Activated CD4-positive, alpha-beta T cell treated with anti-CD3 and anti-CD28 coated beads for 36 hours (primary cell): ENCODE data around the gene DAZL. TPM values are rescaled to one million over a fixed set of nuclear protein-coding genes. Genes with fewer than 3 reads are reported as not detected.
"Not testable (repeated sequence)": the region's sequence is repeated elsewhere in the genome, so short reads cannot be mapped to it uniquely, and the experiment has no call there.

Experiments used
- ATAC-seq: fragments of 200-7000 bp; cut with Tn5 transposase; one replicate; pipeline ENCODE4 v1.10.0; 2021; ENCODE audit warnings: mild to moderate bottlenecking, moderate library complexity
- CTCF ChIA-PET: fragments of 350-600 bp; sonication (Branson Sonifier 250); formaldehyde crosslinking; loops from one replicate; lab custom pipeline; 2021; ENCODE audit warnings: antibody characterized with exemption; lab: Charles Lee
- POLR2A ChIA-PET: fragments of 350-600 bp; sonication (Branson Sonifier 250); formaldehyde crosslinking; loops from one replicate; lab custom pipeline; 2021; ENCODE audit warnings: antibody characterized with exemption, inconsistent platforms; lab: Charles Lee
- DNase-seq: peaks from one replicate; pipeline ENCODE4 v3.0.0-alpha.2; 2020
- H3K27ac Mint-ChIP-seq: one replicate; pipeline ENCODE4 v1.8.0; 2021; ENCODE audit warnings: mixed read lengths
- H3K27me3 Mint-ChIP-seq: one replicate; pipeline ENCODE4 v1.8.0; 2021; ENCODE audit warnings: mixed read lengths
- H3K36me3 Mint-ChIP-seq: one replicate; pipeline ENCODE4 v1.8.0; 2021; ENCODE audit warnings: low read depth, mixed read lengths
- H3K4me1 Mint-ChIP-seq: one replicate; pipeline ENCODE4 v1.8.0; 2021; ENCODE audit warnings: mixed read lengths
- H3K4me3 Mint-ChIP-seq: one replicate; pipeline ENCODE4 v1.8.0; 2021; ENCODE audit warnings: mild to moderate bottlenecking, moderate library complexity, mixed read lengths
- H3K9me3 Mint-ChIP-seq: one replicate; pipeline ENCODE4 v1.8.0; 2021; ENCODE audit warnings: low read depth, mixed read lengths
- intact Hi-C, 2 experiments: fragments of 100-400 bp; cut with DNase I in 1 of 2; cut with micrococcal nuclease in 1 of 2; formaldehyde crosslinking; loops; one replicate each; pipeline versions ENCODE4 v1.14.2 to v1.15.1; 2022 to 2024; cut with DNase I, micrococcal nuclease
- total RNA-seq, 2 experiments: library from RNA; stranded (reverse); gene quantifications; one replicate each; pipeline ENCODE4 v1.2.3, GENCODE V29; 2021

Gene DAZL, protein sequence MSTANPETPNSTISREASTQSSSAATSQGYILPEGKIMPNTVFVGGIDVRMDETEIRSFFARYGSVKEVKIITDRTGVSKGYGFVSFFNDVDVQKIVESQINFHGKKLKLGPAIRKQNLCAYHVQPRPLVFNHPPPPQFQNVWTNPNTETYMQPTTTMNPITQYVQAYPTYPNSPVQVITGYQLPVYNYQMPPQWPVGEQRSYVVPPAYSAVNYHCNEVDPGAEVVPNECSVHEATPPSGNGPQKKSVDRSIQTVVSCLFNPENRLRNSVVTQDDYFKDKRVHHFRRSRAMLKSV
- total RNA-seq, result not detected

DNA sequence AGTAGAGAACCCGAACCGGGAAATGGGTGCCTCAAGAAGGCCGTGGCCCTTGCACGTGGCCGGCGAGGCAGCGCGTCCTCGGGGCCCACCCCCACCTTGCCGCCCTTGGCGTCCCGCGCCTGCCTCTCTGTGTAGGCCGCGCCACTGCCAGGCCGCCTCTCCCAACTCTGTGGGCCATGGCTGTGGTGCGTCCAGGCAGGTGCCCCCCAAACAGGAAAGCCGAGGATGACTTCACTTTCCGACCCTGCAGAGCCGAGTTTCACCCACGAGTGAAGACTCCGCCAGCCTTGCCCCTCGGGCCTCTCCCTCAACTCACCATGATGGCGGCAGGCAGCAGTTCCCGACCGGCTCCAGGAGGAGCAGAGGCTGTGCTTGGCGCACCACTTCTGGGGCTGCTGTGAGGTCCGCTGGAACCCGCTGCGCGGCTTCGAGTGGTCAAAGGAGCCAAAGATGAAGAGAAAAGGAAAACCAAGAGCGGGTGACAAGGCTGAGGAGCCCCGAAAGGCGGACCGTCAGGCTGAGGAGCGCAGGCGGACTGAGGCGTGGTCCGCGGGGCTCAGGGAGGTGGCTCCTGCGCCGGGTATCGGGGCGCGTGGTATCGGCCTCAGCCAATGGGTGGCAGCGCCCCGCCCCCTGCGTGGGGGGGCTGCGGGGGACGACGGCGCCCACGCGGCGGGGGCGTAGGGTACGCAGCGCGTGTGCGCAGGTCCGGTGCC lies at the start of gene DAZL:
DAZL (minus strand) TSS at position 537 of the 716 bp plus-strand sequence; CDS start at position 319, 218 bp downstream.
- no peak for ATAC-seq
- no peak within 1 kb of the TSS for H3K4me3 Mint-ChIP-seq
- ChIA-PET POLR2A (no interaction called here), CTCF (interaction anchor here (0.7 to 1.0 kb wide), 2 partner anchors 107 to 624 kb away, joined by 3 read pairs; no protein-coding TSS in a partner anchor)
- H3K9me3 Mint-ChIP-seq, result no peaks in the 10 kb centered on the region
- H3K27me3 Mint-ChIP-seq, result peaks cover 11% of the 10 kb centered on the region
- H3K36me3 Mint-ChIP-seq, result no peaks in the 10 kb centered on the region
- no peak for DNase-seq
- intact Hi-C loops, result loop anchor here in 1 of 2 experiments (5.0 kb wide), 2 partner anchors 427 to 1237 kb away; no protein-coding TSS in a partner anchor
- H3K27ac Mint-ChIP-seq, result no peak within 1 kb of the TSS
- H3K4me1 Mint-ChIP-seq, result peaks cover 6% of the 10 kb centered on the region

DNA sequence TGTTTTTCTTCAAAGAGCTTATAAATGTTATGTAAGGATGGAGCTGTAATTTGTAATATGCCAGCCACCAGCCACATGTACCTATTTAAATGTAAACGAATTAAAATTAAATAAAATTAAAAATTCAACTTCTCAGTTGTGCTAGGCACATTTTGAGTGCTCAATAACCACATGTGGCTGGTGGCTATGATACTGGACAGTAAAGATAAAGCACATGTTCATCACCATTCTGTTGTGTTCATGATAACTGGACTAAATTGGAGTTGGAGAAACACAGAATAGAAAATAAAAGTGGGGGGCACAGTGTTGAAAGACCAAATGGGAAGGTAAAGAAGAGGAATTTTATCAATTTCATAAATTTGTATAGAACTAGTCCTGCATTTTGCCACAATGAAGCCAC lies 49.8 kb upstream of the DAZL start:
- no peak overlapping the region for H3K27ac Mint-ChIP-seq
- H3K4me1 Mint-ChIP-seq, result no peaks in the 10 kb centered on the region
- DNase-seq (no peak), ATAC-seq (no peak)
- peaks cover 2% of the 10 kb centered on the region for H3K27me3 Mint-ChIP-seq
- intact Hi-C loops, result no loop called here
- no peak overlapping the region for H3K4me3 Mint-ChIP-seq
- ChIA-PET POLR2A (no interaction called here), CTCF (interaction anchor here (1.4 kb wide), 1 partner anchor 55 kb away, joined by 5 read pairs; no protein-coding TSS in a partner anchor)
- H3K36me3 Mint-ChIP-seq, result no peaks in the 10 kb centered on the region
- no peaks in the 10 kb centered on the region for H3K9me3 Mint-ChIP-seq

DNA sequence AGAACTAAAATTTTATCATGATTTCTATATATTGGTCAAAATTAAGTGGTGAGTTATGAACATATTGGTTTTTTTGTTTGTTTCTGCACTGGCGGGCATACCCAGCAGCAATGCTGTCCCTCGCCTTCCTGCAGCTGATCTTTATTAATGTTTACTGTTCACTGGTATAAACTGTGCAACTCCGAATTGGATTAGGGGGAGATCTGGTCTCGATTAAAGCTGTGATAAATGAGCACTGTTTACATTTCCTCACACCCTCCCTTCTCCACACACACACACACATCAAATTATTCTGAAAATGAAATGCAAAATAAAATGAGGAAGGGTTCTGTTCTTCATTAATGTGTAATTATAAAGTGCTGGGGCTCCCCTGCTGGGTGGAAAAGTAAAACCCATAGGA lies 48.5 kb upstream of the DAZL start:
- H3K4me3 Mint-ChIP-seq, result no peak overlapping the region
- H3K4me1 Mint-ChIP-seq, result no peaks in the 10 kb centered on the region
- ATAC-seq (no peak), DNase-seq (no peak)
- H3K27ac Mint-ChIP-seq, result no peak overlapping the region
- H3K9me3 Mint-ChIP-seq, result no peaks in the 10 kb centered on the region
- no peaks in the 10 kb centered on the region for H3K27me3 Mint-ChIP-seq
- ChIA-PET CTCF (interaction anchor here (1.4 kb wide), 1 partner anchor 54 kb away, joined by 5 read pairs; no protein-coding TSS in a partner anchor), POLR2A (no interaction called here)
- no peaks in the 10 kb centered on the region for H3K36me3 Mint-ChIP-seq
- intact Hi-C loops, result no loop called here

GRCh38 chr3:16647668-16648067 lies 42.4 kb upstream of the DAZL start:
- CTCF ChIA-PET, result interaction anchor here (0.6 kb wide), 1 partner anchor 48 kb away, joined by 3 read pairs; no protein-coding TSS in a partner anchor
- POLR2A ChIA-PET, result no interaction called here
- peaks cover 2% of the 10 kb centered on the region for H3K27me3 Mint-ChIP-seq
- H3K4me1 Mint-ChIP-seq, result no peaks in the 10 kb centered on the region
- H3K4me3 Mint-ChIP-seq, result no peak overlapping the region
- no peak overlapping the region for H3K27ac Mint-ChIP-seq
- no peak for ATAC-seq
- intact Hi-C loops, result no loop called here
- H3K9me3 Mint-ChIP-seq, result no peaks in the 10 kb centered on the region
- no peaks in the 10 kb centered on the region for H3K36me3 Mint-ChIP-seq
- DNase-seq, result no peak

DNA sequence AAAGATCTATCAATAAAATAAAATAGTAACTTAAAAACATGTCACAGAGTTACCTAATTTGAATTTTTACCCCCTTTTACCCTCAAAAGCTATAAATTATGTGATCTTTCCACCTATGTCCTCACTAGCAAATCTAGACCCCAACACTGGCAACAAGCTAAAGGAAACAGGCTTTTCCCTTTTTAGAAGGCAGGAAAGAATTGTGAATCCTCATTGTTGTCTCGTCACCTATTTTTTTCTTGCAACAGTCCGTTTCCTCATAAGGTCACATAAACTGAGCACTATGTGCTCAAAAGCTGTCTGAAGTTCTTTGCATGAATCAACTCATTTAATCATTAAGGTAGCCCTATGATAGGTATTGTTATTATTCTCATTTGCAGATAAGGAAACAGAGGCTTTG lies 34.6 kb upstream of the DAZL start:
- ChIA-PET POLR2A (no interaction called here), CTCF (interaction anchor here (0.6 kb wide), 1 partner anchor 93 kb away, joined by 3 read pairs; no protein-coding TSS in a partner anchor)

GRCh38 chr3:16633948-16634347 lies 28.7 kb upstream of the DAZL start:
- no peak for DNase-seq
- ATAC-seq, result no peak
- intact Hi-C loops, result no loop called here
- Mint-ChIP-seq H3K27me3 (peaks cover 5% of the 10 kb centered on the region), H3K36me3 (no peaks in the 10 kb centered on the region), H3K27ac (no peak overlapping the region), H3K4me3 (no peak overlapping the region), H3K4me1 (no peaks in the 10 kb centered on the region), H3K9me3 (no peaks in the 10 kb centered on the region)
- POLR2A ChIA-PET, result no interaction called here
- CTCF ChIA-PET, result no interaction called here

More for the DNA sequence above, 34.6 kb upstream of the DAZL start:
- ATAC-seq, result no peak
- no peaks in the 10 kb centered on the region for H3K9me3 Mint-ChIP-seq
- H3K27ac Mint-ChIP-seq, result no peak overlapping the region
- H3K27me3 Mint-ChIP-seq, result peaks cover 4% of the 10 kb centered on the region
- intact Hi-C loops, result no loop called here
- DNase-seq, result no peak
- H3K36me3 Mint-ChIP-seq, result no peaks in the 10 kb centered on the region
- no peaks in the 10 kb centered on the region for H3K4me1 Mint-ChIP-seq
- no peak overlapping the region for H3K4me3 Mint-ChIP-seq

DNA sequence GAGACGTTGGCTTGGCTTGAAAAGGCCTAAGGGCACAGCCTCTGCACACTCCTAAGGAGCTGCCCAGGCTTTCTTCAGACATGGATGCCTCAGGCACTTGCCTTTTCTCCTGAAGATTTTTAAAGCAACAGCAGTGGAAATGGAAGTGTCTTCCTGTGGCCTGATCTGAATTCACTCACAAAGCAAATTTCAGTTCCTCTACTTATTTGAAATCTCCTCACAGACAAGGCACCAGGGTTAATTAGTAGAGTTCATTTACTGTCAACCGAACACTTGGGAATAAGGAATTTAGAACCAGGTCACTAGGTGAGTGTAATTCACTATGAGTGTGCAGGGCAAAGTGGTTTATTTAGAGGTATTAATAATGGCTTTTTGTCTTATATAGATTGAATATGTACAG lies 27.2 kb upstream of the DAZL start:
- intact Hi-C loops, result no loop called here
- Mint-ChIP-seq H3K4me3 (no peak overlapping the region), H3K36me3 (no peaks in the 10 kb centered on the region), H3K4me1 (no peaks in the 10 kb centered on the region), H3K9me3 (no peaks in the 10 kb centered on the region), H3K27me3 (peaks cover 5% of the 10 kb centered on the region), H3K27ac (no peak overlapping the region)
- CTCF ChIA-PET, result interaction anchor here (0.6 to 0.8 kb wide), 4 partner anchors 12 to 989 kb away, joined by 3 read pairs; no protein-coding TSS in a partner anchor
- POLR2A ChIA-PET, result no interaction called here
- DNase-seq (no peak), ATAC-seq (no peak)

- no peak overlapping the region for H3K27ac Mint-ChIP-seq
- H3K27me3 Mint-ChIP-seq, result no peaks in the 10 kb centered on the region
- H3K36me3 Mint-ChIP-seq, result no peaks in the 10 kb centered on the region
- no peak overlapping the region for H3K4me3 Mint-ChIP-seq
- no peak for ATAC-seq
- POLR2A ChIA-PET, result no interaction called here
- no peaks in the 10 kb centered on the region for H3K4me1 Mint-ChIP-seq
- DNase-seq, result no peak
- intact Hi-C loops, result no loop called here
- peaks cover 8% of the 10 kb centered on the region for H3K9me3 Mint-ChIP-seq
- CTCF ChIA-PET, result no interaction called here
These were observed 13.5 kb upstream of the DAZL start for GRCh38 chr3:16618721-16619120.

DNA sequence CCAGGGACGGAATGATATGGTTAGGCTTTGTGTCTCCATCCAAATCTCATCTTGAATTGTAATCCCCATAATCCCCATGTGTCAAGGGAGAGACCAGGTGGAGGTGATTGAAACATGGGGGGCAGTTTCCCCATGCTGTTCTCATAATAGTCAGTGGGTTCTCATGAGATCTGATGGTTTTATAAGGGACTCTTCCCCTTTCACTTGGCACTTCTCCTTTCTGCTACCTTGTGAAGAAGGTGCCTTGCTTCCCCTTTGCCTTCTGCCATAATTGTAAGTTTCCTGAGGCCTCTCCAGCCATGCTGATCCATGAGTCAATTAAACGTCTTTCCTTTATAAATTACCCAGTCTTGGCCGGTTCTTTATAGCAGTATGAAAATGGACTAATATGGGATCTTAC lies 11.9 kb upstream of the DAZL start:
- H3K36me3 Mint-ChIP-seq, H3K4me1 Mint-ChIP-seq, H3K27ac Mint-ChIP-seq, H3K27me3 Mint-ChIP-seq, H3K9me3 Mint-ChIP-seq, intact Hi-C loops, POLR2A ChIA-PET, CTCF ChIA-PET, DNase-seq, ATAC-seq, H3K4me3 Mint-ChIP-seq: not testable (repeated sequence)

- CTCF ChIA-PET, result no interaction called here
- ATAC-seq (no peak), DNase-seq (no peak)
- Mint-ChIP-seq H3K4me1 (no peaks in the 10 kb centered on the region), H3K27me3 (no peaks in the 10 kb centered on the region), H3K27ac (no peak overlapping the region), H3K36me3 (no peaks in the 10 kb centered on the region), H3K9me3 (peaks cover 8% of the 10 kb centered on the region), H3K4me3 (no peak overlapping the region)
- intact Hi-C loops, result no loop called here
- POLR2A ChIA-PET, result no interaction called here
These were observed 10.9 kb upstream of the DAZL start for GRCh38 chr3:16616083-16616482.

GRCh38 chr3:16614033-16615031 lies 9.1 kb upstream of the DAZL start:
- Mint-ChIP-seq H3K27me3 (no peaks in the 10 kb centered on the region), H3K4me3 (no peak overlapping the region), H3K9me3 (peaks cover 8% of the 10 kb centered on the region), H3K27ac (no peak overlapping the region), H3K36me3 (no peaks in the 10 kb centered on the region), H3K4me1 (no peaks in the 10 kb centered on the region)
- POLR2A ChIA-PET, result interaction anchor here (0.6 kb wide), 1 partner anchor 1110 kb away, joined by 3 read pairs; no protein-coding TSS in a partner anchor
- ATAC-seq, result no peak
- no peak for DNase-seq
- CTCF ChIA-PET, result interaction anchor here (0.9 to 1.5 kb wide), 3 partner anchors 13 to 17 kb away, joined by 3 to 4 read pairs (median 4); no protein-coding TSS in a partner anchor
- intact Hi-C loops, result no loop called here
